ENCODE results near the gene PGM2L1.

The PGM2L1 gene

GRCh38 chr11:74417379-74417804 lies 19.2 kb upstream of the PGM2L1 start:
- no peak for TF ChIP-seq CTCF (IDR thresholded peaks at IDR 0.05)

GRCh38 chr11:74412733-74413359 lies 14.6 kb upstream of the PGM2L1 start:
- TF ChIP-seq CTCF (IDR thresholded peaks at IDR 0.05): no peak

GRCh38 chr11:74412321-74412720 lies 14.1 kb upstream of the PGM2L1 start:
- no peak for TF ChIP-seq CTCF (IDR thresholded peaks at IDR 0.05)

GRCh38 chr11:74409633-74410032 lies 11.4 kb upstream of the PGM2L1 start:
- TF ChIP-seq CTCF (IDR thresholded peaks at IDR 0.05): no peak

GRCh38 chr11:74403607-74404321 lies 5.5 kb upstream of the PGM2L1 start:
- TF ChIP-seq CTCF (IDR thresholded peaks at IDR 0.05): no peak

- TF ChIP-seq CTCF (IDR thresholded peaks at IDR 0.05): no peak
These were observed 2.4 kb upstream of the PGM2L1 start for GRCh38 chr11:74400606-74401005.

- TF ChIP-seq CTCF (IDR thresholded peaks at IDR 0.05): no peak
These were observed 561 bp downstream of the PGM2L1 start for GRCh38 chr11:74397501-74398243.

All from LNCAP (cell line).